Naive thymus-derived CD8-positive, alpha-beta T cell (primary cell): Measurements from ENCODE around the gene ACR. TPM values are rescaled to one million over a fixed set of nuclear protein-coding genes. Genes with fewer than 3 reads are reported as not detected.
"Not testable (repeated sequence)": the region's sequence is repeated elsewhere in the genome, so short reads cannot be mapped to it uniquely, and the experiment has no call there.

Experiments
- ATAC-seq, 2 donors: fragments of 150-1000 bp; cut with Tn5 transposase in 1 of 2; sonication (Bioruptor Pico), chemical (Tn5 transposase) in 1 of 2; 1 replicate in 1 of 2; 2 replicates in 1 of 2; pipeline ENCODE4 v1.10.0; 2021; ENCODE audit warnings: mild to moderate bottlenecking in 2 of 2, moderate library complexity in 2 of 2
- POLR2A ChIA-PET: fragments of 350-600 bp; sonication (Branson Sonifier 250); formaldehyde crosslinking; loops from one replicate; lab custom pipeline; 2021; ENCODE audit warnings: antibody characterized with exemption; lab: Charles Lee
- DNase-seq, 10 donors: peaks; one replicate each; pipeline versions ENCODE4 v3.0.0 to v3.0.0-alpha.2; 2020 to 2022
- H3K27ac Mint-ChIP-seq, 10 donors: one replicate each; pipeline ENCODE4 v1.8.0; 2020 to 2022; ENCODE audit warnings: mild to moderate bottlenecking in 10 of 10, mixed read lengths in 10 of 10, moderate library complexity in 4 of 10, inconsistent platforms in 1 of 10
- H3K27me3 Mint-ChIP-seq, 5 donors: one replicate each; pipeline ENCODE4 v1.8.0; 2021 to 2022; ENCODE audit warnings: mixed read lengths in 5 of 5
- H3K36me3 Mint-ChIP-seq, 3 donors: one replicate each; pipeline ENCODE4 v1.8.0; 2020 to 2022; ENCODE audit warnings: mixed read lengths in 3 of 3, mild to moderate bottlenecking in 2 of 3, inconsistent platforms in 1 of 3
- H3K4me1 Mint-ChIP-seq, 4 donors: one replicate each; pipeline ENCODE4 v1.8.0; 2021 to 2022; ENCODE audit warnings: mixed read lengths in 4 of 4
- H3K4me3 Mint-ChIP-seq, 10 donors: one replicate each; pipeline ENCODE4 v1.8.0; 2020 to 2022; ENCODE audit warnings: mild to moderate bottlenecking in 10 of 10, mixed read lengths in 10 of 10, moderate library complexity in 6 of 10, inconsistent platforms in 1 of 10
- H3K9me3 Mint-ChIP-seq, 9 donors: one replicate each; pipeline ENCODE4 v1.8.0; 2020 to 2022; ENCODE audit warnings: mixed read lengths in 9 of 9, mild to moderate bottlenecking in 3 of 9, inconsistent platforms in 1 of 9, moderate library complexity in 1 of 9
- polyA plus RNA-seq, 3 donors: library from polyadenylated mRNA; unstranded; fragments of 300-500 nt; fragmentation: Illumina TruSeq; gene quantifications; one replicate each; pipeline ENCODE4 v1.2.3, GENCODE V29; 2021
- total RNA-seq, 8 experiments: library from RNA in 2 of 8; stranded (reverse) in 2 of 8; gene quantifications; one replicate each; pipeline ENCODE4 v1.2.3 and lab custom pipeline; 2021 to 2026

ACR gene
- total and polyA plus RNA-seq, 5 experiments from 2014 or later = not detected

DNA sequence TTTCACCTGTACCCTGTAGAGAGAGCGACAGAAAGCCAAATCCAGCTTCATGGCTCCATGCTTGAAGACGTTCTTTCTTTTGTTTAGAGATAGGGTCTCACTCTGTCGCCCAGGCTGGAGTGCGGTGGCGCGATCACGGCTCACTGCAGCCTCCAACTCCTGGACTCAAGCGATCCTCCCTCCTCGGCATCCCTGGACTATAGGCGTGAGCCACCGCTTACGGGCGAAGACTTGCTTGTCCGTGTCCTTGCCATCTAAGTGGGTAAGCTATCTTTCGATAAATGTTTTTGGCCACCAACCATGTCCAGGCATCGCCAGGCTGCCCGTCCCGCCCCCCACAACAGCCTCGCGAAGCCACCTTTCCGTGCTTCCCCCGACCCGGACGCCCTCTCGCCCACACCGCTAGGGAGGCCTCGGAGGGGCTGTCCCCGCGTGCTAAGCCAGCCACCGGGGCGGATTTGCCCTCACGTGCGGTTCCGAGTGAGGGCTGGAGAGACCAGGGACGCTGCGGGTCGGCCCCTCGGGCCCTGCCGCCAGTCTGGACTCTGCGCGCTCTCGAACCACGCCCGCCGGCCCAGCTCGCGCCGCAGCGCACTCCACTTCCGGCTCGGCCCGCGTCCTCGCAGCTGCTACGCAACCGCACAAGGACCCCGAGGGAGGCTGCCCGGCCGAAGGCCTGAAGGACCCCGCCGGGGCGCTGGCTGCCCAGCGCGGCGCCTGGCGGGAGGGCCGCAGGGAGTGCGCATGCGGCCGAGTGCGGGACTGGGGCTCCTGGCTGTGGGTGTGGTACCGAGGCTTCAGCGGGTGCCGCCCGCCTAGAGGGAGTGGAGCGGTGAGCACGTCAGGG, 45.3 kb downstream of the ACR start, which contains the start of gene RABL2B:
Gene RABL2B (minus strand): TSS at position 604 of the 847 bp plus-strand sequence. CDS start 1,342 bp downstream, outside the sequence.
- H3K36me3 Mint-ChIP-seq = peaks cover 0 to 12% (median 0%) of the 10 kb centered on the region in 3 donors
- H3K27me3 Mint-ChIP-seq, POLR2A ChIA-PET, H3K9me3 Mint-ChIP-seq: not testable (repeated sequence)
- DNase-seq = peak; percentile 79 to 96 (median 89)
- H3K4me3 Mint-ChIP-seq = peak within 1 kb of the TSS; percentile 81 to 89 (median 86)
- peaks cover 1 to 14% (median 9%) of the 10 kb centered on the region in 4 donors for H3K4me1 Mint-ChIP-seq
- H3K27ac Mint-ChIP-seq = peak within 1 kb of the TSS; percentile 16 to 89 (median 88)
- ATAC-seq = peak; percentile 90 to 92

DNA sequence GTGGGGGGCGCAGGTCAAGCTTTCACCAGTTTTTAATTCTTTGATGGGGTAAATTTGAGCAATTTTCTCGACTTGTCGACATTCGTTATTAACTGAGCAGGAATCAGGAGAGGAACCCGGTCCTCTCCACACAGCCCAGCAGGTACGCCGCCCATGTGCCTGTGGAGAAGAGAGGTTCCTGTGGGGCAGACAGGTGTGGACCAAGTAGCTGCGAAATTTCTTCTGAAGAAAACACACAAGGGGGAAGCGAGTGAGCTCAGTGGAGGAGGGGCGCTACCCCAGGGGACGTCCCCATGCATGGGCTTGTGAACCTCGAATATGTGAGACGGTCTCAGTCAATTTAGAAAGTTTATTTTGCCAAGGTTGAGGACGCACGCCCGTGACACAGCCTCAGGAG, 45.9 kb downstream of the ACR start:
- peaks cover 0 to 12% (median 0%) of the 10 kb centered on the region in 3 donors for H3K36me3 Mint-ChIP-seq
- H3K27me3 Mint-ChIP-seq, H3K9me3 Mint-ChIP-seq, POLR2A ChIA-PET: not testable (repeated sequence)
- H3K4me3 Mint-ChIP-seq = peak overlapping the region; percentile 81 to 89 (median 86)
- peaks cover 1 to 14% (median 9%) of the 10 kb centered on the region in 4 donors for H3K4me1 Mint-ChIP-seq
- ATAC-seq (peak; percentile 46 to 55), DNase-seq (peak in 4 of 10 donors; percentile 1 to 62 (median 24))
- H3K27ac Mint-ChIP-seq = peak overlapping the region in 9 of 10 donors; percentile 16 to 89 (median 88)

DNA sequence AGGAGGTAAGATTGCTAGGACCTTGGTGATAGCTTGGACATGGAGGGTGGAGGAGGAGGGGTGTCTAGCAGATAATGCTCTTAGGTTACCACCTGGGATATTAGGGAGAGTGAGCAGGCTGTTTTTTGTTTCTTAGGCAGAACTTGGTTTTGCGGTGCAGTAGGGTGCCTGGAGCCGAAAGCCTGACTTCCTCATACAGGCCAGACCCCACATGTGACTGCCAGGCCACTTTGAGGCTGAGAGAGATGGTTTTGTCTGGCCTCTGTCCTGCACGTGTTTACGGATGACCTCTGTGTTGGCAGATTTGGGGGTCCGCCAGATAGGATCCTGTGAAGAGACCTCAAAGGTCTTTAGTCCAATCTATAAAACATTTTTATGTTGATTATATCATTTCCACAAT, 47.3 kb downstream of the ACR start:
- H3K27me3 Mint-ChIP-seq, DNase-seq, H3K9me3 Mint-ChIP-seq, ATAC-seq, POLR2A ChIA-PET: not testable (repeated sequence)
- peak overlapping the region in 4 of 10 donors; percentile 19 to 73 (median 49) for H3K4me3 Mint-ChIP-seq
- H3K27ac Mint-ChIP-seq = peak overlapping the region in 1 of 10 donors; percentile 29
- peaks cover 1 to 14% (median 9%) of the 10 kb centered on the region in 4 donors for H3K4me1 Mint-ChIP-seq
- peaks cover 0 to 13% (median 1%) of the 10 kb centered on the region in 3 donors for H3K36me3 Mint-ChIP-seq

DNA sequence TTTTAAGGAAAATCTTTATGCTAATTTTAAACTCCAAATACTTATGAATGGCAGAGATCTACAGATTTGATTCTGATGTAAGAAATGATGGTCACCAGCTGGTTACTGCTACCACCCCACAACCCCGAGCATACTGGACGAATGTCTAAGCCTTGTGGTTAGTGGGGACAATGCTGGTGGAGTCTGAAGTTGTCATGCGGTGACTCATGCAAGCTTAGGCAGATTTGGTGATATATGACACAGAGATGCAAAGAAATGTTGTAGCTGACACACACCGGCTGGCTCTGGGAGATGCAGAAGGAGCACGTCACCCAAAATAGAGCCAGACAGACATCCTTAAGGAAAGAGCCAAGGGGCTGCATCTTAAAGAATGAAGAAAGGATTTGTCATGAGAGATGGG, 48.9 kb downstream of the ACR start:
- H3K4me3 Mint-ChIP-seq, POLR2A ChIA-PET, H3K27me3 Mint-ChIP-seq, H3K9me3 Mint-ChIP-seq, DNase-seq, H3K36me3 Mint-ChIP-seq, ATAC-seq, H3K27ac Mint-ChIP-seq: not testable (repeated sequence)
- H3K4me1 Mint-ChIP-seq = peaks cover 1 to 14% (median 8%) of the 10 kb centered on the region in 4 donors

Other genes starting within 250 kb of the ACR start
- gene LMF2, start 230.5 kb upstream of the ACR start, total RNA-seq = 100 to 1,000 TPM; 120 to 128 TPM
- gene LMF2, start 230.5 kb upstream of the ACR start, polyA plus RNA-seq = 10 to 100 TPM; 15.1 to 19.6 (median 17.6) TPM
- 10 to 100 TPM; 77.9 to 81.9 TPM for gene NCAPH2, start 230.0 kb upstream of the ACR start, total RNA-seq
- gene NCAPH2, start 230.0 kb upstream of the ACR start, polyA plus RNA-seq = 10 to 100 TPM; 34.8 to 41.5 (median 40.1) TPM
- gene SCO2, start 212.6 kb upstream of the ACR start, total RNA-seq = 1 to 10 TPM in 1 of 2 experiments, not detected in 1; 2.7 TPM
- 1 to 10 TPM; 4.0 to 8.3 (median 6.8) TPM for gene SCO2, start 212.6 kb upstream of the ACR start, polyA plus RNA-seq
- gene TYMP, start 208.2 kb upstream of the ACR start, total RNA-seq = 1 to 10 TPM; 2.1 to 3.4 TPM
- gene TYMP, start 208.2 kb upstream of the ACR start, polyA plus RNA-seq = 1 to 10 TPM; 1.9 to 5.5 (median 3.1) TPM
- 1 to 10 TPM; 5.7 to 6.2 TPM for gene KLHDC7B, start 192.3 kb upstream of the ACR start, total RNA-seq
- gene KLHDC7B, start 192.3 kb upstream of the ACR start, polyA plus RNA-seq = 1 to 10 TPM; 5.3 to 7.9 (median 6.5) TPM
- gene SYCE3, start 175.3 kb upstream of the ACR start, total RNA-seq = not detected
- not detected for gene SYCE3, start 175.3 kb upstream of the ACR start, polyA plus RNA-seq
- 10 to 100 TPM; 94.7 to 97.5 TPM for gene CPT1B, start 159.8 kb upstream of the ACR start, total RNA-seq
- gene CPT1B, start 159.8 kb upstream of the ACR start, polyA plus RNA-seq = 1 to 10 TPM in 1 of 3 donors, under 1 TPM in 1, not detected in 1; 0.23 to 1.3 TPM
- 100 to 1,000 TPM; 205 to 215 TPM for gene CHKB, start 155.4 kb upstream of the ACR start, total RNA-seq
- 10 to 100 TPM; 23.0 to 26.9 (median 25.1) TPM for gene CHKB, start 155.4 kb upstream of the ACR start, polyA plus RNA-seq
- gene MAPK8IP2, start 137.4 kb upstream of the ACR start, total RNA-seq = under 1 TPM; 0.22 to 0.62 TPM
- gene MAPK8IP2, start 137.4 kb upstream of the ACR start, polyA plus RNA-seq = not detected
- 10 to 100 TPM; 88.4 to 88.9 TPM for gene ARSA, start 110.1 kb upstream of the ACR start, total RNA-seq
- gene ARSA, start 110.1 kb upstream of the ACR start, polyA plus RNA-seq = 1 to 10 TPM; 7.2 to 9.3 (median 7.3) TPM
- gene SHANK3, start 65.4 kb upstream of the ACR start, total RNA-seq = under 1 TPM in 1 of 2 experiments, not detected in 1; 0.05 TPM
- not detected for gene SHANK3, start 65.4 kb upstream of the ACR start, polyA plus RNA-seq
- 10 to 100 TPM; 70.2 to 71.9 TPM for gene RABL2B, start 45.4 kb downstream of the ACR start, total RNA-seq
- gene RABL2B, start 45.4 kb downstream of the ACR start, polyA plus RNA-seq = 10 to 100 TPM; 22.0 to 26.3 (median 22.1) TPM